ENCODE results near the gene CCDC136. TPM values are rescaled to one million over a fixed set of nuclear protein-coding genes. Genes with fewer than 3 reads are reported as not detected.

CCDC136 gene
- total RNA-seq, 1 donor: 7.2 TPM

DNA sequence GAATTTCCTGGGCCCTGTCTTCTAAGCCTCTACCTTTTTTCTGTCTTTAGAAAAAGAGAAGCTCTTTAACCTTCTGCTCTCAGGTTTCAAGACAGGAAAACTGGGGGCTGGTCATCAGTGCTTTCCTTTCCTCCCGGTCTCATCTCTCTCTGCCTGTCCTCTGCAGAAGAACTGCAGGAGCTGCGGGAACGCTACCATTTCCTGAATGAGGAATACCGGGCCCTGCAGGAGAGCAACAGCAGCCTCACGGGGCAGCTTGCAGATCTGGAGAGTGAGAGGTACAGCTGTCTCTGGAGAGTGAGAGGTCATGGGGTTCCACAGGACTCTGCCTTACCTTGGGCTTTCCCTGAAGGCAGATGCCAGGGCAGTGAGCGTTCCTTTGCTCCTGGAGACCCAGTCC, 12.7 kb downstream of the CCDC136 start:
- no peaks in the 10 kb centered on the region for H3K79me2 ChIP-seq (ENCODE audit: insufficient read depth, low read length)
- TF ChIP-seq, protein P1, sequence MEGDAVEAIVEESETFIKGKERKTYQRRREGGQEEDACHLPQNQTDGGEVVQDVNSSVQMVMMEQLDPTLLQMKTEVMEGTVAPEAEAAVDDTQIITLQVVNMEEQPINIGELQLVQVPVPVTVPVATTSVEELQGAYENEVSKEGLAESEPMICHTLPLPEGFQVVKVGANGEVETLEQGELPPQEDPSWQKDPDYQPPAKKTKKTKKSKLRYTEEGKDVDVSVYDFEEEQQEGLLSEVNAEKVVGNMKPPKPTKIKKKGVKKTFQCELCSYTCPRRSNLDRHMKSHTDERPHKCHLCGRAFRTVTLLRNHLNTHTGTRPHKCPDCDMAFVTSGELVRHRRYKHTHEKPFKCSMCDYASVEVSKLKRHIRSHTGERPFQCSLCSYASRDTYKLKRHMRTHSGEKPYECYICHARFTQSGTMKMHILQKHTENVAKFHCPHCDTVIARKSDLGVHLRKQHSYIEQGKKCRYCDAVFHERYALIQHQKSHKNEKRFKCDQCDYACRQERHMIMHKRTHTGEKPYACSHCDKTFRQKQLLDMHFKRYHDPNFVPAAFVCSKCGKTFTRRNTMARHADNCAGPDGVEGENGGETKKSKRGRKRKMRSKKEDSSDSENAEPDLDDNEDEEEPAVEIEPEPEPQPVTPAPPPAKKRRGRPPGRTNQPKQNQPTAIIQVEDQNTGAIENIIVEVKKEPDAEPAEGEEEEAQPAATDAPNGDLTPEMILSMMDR (IDR thresholded peaks at IDR 0.05; ENCODE audit: extremely low read depth, low read depth, low read length): no peak
- no peak overlapping the region for H2AFZ ChIP-seq (ENCODE audit: low read length)
- H3K36me3 ChIP-seq (ENCODE audit: insufficient read depth, low read length): peaks cover 5% of the 10 kb centered on the region
- H3K27ac ChIP-seq (ENCODE audit: low read depth, low read length): no peak overlapping the region
- no peaks in the 10 kb centered on the region for H3K27me3 ChIP-seq (ENCODE audit: insufficient read depth, low read length)
- no peak overlapping the region for H3K4me3 ChIP-seq (ENCODE audit: insufficient read depth, low read length)
- no peaks in the 10 kb centered on the region for H4K20me1 ChIP-seq (ENCODE audit: insufficient read depth, low read length)
- H3K4me2 ChIP-seq (ENCODE audit: insufficient read depth, low read length): no peak overlapping the region
- DNase-seq (ENCODE audit: insufficient read length, low spot score, missing footprints): no peak
- no peaks in the 10 kb centered on the region for H3K4me1 ChIP-seq (ENCODE audit: insufficient read depth, low read length)
- H3K9me3 ChIP-seq (ENCODE audit: low read depth, low read length): no peaks in the 10 kb centered on the region

DNA sequence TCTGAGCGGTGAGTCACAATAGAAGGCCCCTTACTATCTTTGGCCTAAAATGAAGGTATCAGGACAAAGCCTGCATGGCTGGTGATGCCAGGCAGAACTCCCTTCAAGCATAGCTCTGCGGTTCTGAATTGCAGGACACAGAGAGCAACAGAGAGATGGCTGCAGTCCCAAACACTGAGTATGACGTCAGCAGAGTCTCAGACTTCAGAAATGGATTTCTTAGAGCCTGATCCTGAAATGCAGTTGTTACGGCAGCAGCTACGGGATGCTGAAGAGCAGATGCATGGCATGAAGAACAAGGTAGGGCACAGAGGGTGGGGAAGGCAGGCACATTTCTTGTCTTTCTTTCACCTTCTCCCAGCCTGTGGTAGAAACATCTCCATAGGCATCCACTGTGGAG, 13.5 kb downstream of the CCDC136 start:
- Histone ChIP-seq H3K4me1 (ENCODE audit: insufficient read depth, low read length) (no peaks in the 10 kb centered on the region), H3K4me2 (ENCODE audit: insufficient read depth, low read length) (no peak overlapping the region), H3K9me3 (ENCODE audit: low read depth, low read length) (no peaks in the 10 kb centered on the region), H4K20me1 (ENCODE audit: insufficient read depth, low read length) (no peaks in the 10 kb centered on the region), H3K27ac (ENCODE audit: low read depth, low read length) (no peak overlapping the region), H3K27me3 (ENCODE audit: insufficient read depth, low read length) (no peaks in the 10 kb centered on the region), H3K36me3 (ENCODE audit: insufficient read depth, low read length) (peaks cover 5% of the 10 kb centered on the region), H3K79me2 (ENCODE audit: insufficient read depth, low read length) (no peaks in the 10 kb centered on the region), H3K4me3 (ENCODE audit: insufficient read depth, low read length) (no peak overlapping the region), H2AFZ (ENCODE audit: low read length) (no peak overlapping the region)
- TF ChIP-seq, protein P1 (IDR thresholded peaks at IDR 0.05; ENCODE audit: extremely low read depth, low read depth, low read length): no peak
- no peak for DNase-seq (ENCODE audit: insufficient read length, low spot score, missing footprints)

DNA sequence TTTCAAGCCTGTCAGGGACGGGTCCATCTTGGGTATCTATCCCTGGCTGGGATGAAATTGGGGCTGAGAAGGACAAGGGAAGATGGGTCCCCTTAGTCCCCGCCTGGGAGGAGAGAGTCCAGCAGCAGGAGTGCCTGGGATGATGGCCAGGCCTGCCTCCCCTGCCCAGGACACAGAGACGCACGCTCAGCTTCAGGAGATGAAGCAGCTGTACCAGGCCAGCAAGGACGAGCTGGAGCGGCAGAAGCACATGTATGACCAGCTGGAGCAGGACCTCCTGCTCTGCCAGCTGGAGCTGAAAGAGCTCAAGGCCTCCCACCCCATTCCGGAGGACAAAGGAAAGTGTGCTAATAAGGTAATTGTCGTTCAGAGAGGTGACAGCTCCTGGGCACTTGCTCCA, 15.4 kb downstream of the CCDC136 start:
- H3K27me3 ChIP-seq (ENCODE audit: insufficient read depth, low read length): no peaks in the 10 kb centered on the region
- peaks cover 5% of the 10 kb centered on the region for H3K36me3 ChIP-seq (ENCODE audit: insufficient read depth, low read length)
- no peaks in the 10 kb centered on the region for H3K4me1 ChIP-seq (ENCODE audit: insufficient read depth, low read length)
- no peak overlapping the region for H3K4me2 ChIP-seq (ENCODE audit: insufficient read depth, low read length)
- no peaks in the 10 kb centered on the region for H4K20me1 ChIP-seq (ENCODE audit: insufficient read depth, low read length)
- H3K9me3 ChIP-seq (ENCODE audit: low read depth, low read length): no peaks in the 10 kb centered on the region
- H3K4me3 ChIP-seq (ENCODE audit: insufficient read depth, low read length): no peak overlapping the region
- H2AFZ ChIP-seq (ENCODE audit: low read length): no peak overlapping the region
- no peaks in the 10 kb centered on the region for H3K79me2 ChIP-seq (ENCODE audit: insufficient read depth, low read length)
- TF ChIP-seq, protein P1 (IDR thresholded peaks at IDR 0.05; ENCODE audit: extremely low read depth, low read depth, low read length): no peak
- no peak for DNase-seq (ENCODE audit: insufficient read length, low spot score, missing footprints)
- H3K27ac ChIP-seq (ENCODE audit: low read depth, low read length): no peak overlapping the region

DNA sequence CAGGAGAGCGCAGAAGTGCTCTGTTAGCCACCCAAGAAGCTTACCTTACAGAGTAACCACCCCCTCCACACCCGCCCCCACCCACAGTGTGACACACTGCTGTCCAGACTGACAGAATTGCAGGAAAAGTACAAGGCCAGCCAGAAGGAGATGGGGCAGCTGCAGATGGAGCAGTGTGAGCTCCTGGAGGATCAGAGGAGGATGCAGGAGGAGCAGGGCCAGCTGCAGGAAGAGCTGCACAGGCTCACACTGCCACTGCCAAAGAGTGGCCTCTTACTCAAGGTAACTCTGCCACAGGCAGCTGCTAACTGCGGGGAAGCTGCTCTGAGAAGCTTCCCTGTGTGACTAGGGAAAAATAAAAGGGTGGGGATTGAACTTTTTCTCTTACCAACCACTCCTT, 17.6 kb downstream of the CCDC136 start:
- TF ChIP-seq, protein P1 (IDR thresholded peaks at IDR 0.05; ENCODE audit: extremely low read depth, low read depth, low read length): no peak
- Histone ChIP-seq H3K79me2 (ENCODE audit: insufficient read depth, low read length) (no peaks in the 10 kb centered on the region), H3K4me1 (ENCODE audit: insufficient read depth, low read length) (no peaks in the 10 kb centered on the region), H3K36me3 (ENCODE audit: insufficient read depth, low read length) (peaks cover 5% of the 10 kb centered on the region), H4K20me1 (ENCODE audit: insufficient read depth, low read length) (no peaks in the 10 kb centered on the region), H2AFZ (ENCODE audit: low read length) (no peak overlapping the region), H3K4me3 (ENCODE audit: insufficient read depth, low read length) (no peak overlapping the region), H3K9me3 (ENCODE audit: low read depth, low read length) (no peaks in the 10 kb centered on the region), H3K4me2 (ENCODE audit: insufficient read depth, low read length) (no peak overlapping the region), H3K27ac (ENCODE audit: low read depth, low read length) (no peak overlapping the region), H3K27me3 (ENCODE audit: insufficient read depth, low read length) (no peaks in the 10 kb centered on the region)
- DNase-seq (ENCODE audit: insufficient read length, low spot score, missing footprints): no peak

Measured in osteoblast (primary cell).